SH-SY5Y (cell line): ENCODE results near the gene TLR9.

Experiments
- GATA2 ChIP-seq: IDR thresholded peaks from 2 replicates; pipeline ENCODE4 v1.6.1; 2011; ENCODE audit warnings: mild to moderate bottlenecking, low read depth, low read length
- GATA3 ChIP-seq: IDR thresholded peaks from 2 replicates; pipeline ENCODE4 v1.6.1; 2011; ENCODE audit warnings: low read depth, mild to moderate bottlenecking, low read length, moderate library complexity

The TLR9 gene

DNA sequence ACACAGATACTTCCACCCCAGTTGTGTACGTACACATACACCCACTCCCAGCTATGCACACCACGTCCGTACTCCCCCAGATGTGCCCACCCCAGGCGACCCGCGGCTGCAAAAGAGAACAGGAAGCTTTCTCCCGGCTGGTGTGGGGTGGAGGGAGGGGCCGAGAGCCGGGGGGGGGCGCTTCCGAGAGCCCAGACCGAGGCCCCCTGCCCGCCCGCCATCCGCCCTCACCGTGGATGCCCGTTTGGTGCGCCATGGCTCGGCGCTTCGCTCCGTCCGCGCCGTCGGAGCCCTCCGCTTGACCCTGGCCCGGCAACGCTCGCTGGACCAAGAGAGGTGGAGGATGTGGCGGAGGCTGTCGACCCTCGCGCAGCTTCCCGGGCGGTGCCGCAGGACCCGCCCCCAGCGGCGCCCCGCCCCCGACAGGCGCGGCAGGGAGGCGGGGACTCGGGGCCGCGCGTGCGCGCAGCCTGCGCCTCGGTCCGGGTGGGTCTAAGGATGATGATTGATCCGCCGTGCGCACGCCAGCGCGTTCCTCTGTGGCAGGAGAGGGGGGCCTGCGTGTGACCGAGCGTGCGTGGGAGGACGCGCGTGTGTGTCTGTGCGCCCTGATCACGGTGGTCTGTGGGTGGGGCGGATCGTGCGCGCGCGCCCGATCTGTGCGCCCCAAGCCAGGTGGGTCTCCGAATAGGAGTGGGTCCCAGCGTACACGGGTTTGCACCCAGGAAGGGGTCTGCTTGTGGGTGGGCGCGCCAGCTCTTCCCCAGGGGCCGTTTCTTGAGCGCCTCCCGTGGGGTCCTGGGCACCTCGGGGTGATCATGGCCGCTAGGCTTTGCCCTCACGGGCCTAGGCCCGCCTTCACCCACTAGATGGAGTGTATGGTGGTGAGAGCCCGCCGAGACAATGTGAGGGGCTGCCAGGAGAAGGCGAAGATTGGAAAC is 13.6 kb upstream of the TLR9 start, which contains the start of gene TWF2:
Gene TWF2, minus strand, starts transcription at position 398 of the 941 bp plus-strand sequence. Its CDS starts 142 bp downstream, at position 256.
- TF ChIP-seq GATA2 (no peak), GATA3 (no peak)

DNA sequence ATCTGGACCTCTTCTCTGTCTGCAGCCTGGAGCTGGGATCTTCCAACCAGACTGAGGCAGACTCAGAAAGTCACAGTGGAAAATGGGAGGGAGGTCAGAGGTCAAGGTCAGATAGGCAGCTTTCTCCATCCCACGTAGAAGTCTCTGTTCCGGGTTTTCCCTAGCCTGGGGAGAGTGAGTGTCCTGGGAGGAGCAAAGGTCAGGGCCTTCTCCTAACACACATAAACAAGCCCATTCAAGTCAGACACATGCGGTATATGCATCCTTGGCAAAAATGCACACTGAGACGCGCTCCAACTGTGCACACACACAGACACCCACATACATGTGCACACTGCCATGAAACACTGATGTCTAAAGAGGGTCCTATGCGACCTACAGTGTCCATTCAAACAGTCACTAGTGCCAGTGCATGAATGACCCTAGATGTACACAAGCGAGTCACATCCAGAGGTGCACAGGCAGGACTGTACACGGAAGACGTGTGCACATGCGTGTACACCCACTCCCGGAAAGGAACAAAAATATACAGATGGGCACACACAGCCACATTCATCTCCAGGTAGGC is 12.8 kb upstream of the TLR9 start:
- TF ChIP-seq GATA3, result no peak
- no peak for TF ChIP-seq GATA2

DNA sequence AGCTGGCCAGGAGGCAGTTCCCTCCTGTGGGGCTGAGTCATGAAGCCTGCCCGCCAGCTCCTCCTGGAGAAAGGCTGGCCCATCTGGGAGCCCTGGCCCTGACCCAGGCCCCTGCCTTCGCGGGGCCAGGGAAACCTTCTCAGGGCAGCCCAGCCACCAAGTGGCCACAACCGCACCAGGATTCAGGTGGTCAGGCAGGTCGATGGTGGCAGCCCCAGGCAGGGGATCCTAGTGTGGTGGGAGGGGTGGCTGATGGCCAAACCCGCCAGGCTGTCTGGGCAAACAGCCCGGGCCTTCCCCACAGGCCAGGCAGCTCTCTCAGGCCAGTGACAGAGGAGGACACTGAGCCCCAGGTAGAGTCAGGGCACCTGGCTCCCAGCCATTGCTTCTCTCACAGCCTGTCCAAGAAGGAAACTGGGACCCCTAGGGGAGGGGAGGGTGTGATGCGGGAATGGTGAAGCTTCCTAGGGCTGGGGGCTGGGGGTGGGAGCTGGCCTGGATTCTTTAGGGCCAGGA is 12.3 kb upstream of the TLR9 start:
- TF ChIP-seq GATA3, result no peak
- no peak for TF ChIP-seq GATA2

DNA sequence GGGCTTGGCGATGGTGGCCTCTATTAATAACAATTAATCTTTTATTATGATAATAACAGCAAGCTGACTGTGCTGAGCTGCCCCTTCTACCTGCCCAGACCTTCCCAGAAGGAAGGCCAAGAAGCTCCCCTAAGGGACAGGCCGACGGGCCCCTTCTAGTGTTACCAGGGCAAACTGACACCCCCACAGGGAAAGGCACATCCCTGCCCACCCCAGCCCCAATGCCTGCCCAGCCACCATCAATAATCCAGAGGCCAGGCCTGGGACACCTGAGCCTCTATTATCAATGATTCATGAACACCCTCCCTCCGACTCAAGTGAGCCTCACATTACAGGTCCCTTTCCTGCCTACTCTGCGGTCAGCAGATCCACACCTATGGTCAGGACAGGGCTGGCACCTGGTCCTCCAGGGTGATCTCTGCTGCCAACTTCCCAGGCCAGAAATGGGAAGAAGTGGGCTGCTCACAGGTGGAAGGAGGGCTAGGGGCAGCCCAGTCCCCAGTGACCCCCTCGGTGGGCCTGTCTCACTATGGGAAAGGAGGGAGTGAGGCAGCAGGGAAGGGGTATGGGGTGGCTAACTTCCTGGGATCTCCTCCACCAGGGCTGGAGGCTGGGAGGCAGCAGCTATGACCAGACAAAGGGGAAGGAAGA is 11.7 kb upstream of the TLR9 start:
- TF ChIP-seq GATA3 (no peak), GATA2 (no peak)

DNA sequence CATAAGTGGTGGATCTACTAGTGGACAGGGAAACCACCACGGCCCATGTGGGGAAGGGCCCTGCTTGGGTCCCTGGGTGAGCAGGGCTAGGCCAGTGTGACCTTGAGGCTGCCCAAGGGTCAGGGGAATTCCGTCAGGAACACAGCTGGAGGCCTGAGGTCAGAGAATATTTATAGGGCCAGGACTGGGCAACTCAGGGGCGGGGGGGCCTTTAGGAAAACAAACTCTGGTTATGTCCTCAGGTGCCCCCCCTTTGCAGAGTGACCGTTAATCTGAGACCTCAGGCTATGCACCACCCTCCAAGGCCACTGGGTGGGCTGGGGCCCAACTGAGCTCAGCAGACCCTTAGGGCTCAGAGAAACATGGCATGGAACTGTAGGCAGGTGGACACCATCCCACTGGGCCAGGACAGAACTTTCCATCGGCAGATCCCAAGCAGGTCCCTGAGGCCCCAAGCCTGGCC is 11.0 kb upstream of the TLR9 start:
- TF ChIP-seq GATA2 (no peak), GATA3 (no peak)

GRCh38 chr3:52234516-52235447 is 9.3 kb upstream of the TLR9 start:
- TF ChIP-seq GATA3, result no peak
- TF ChIP-seq GATA2, result no peak

DNA sequence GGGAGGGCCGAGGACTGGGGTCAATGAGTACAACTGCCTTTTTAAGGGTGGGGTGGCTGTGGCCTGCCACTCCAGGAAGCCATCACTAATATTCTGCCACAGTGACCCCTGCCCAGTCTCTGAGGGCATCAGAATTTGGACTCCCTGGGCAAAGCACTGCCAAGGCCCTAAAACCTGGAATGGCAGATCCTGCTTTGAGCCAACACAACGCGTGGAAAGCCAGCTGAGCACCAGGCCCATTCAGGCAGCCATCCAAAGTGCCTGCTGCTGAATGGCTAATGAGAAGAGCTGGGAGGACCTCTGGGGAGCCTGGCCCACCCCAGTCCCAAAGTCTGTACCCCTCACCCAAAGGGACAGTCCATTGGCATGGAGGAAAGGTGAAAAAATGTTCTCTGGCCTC is 8.5 kb upstream of the TLR9 start:
- TF ChIP-seq GATA3 (no peak), GATA2 (no peak)

- no peak for TF ChIP-seq GATA3
- no peak for TF ChIP-seq GATA2
Observed at GRCh38 chr3:52233108-52233591, 7.7 kb upstream of the TLR9 start.

DNA sequence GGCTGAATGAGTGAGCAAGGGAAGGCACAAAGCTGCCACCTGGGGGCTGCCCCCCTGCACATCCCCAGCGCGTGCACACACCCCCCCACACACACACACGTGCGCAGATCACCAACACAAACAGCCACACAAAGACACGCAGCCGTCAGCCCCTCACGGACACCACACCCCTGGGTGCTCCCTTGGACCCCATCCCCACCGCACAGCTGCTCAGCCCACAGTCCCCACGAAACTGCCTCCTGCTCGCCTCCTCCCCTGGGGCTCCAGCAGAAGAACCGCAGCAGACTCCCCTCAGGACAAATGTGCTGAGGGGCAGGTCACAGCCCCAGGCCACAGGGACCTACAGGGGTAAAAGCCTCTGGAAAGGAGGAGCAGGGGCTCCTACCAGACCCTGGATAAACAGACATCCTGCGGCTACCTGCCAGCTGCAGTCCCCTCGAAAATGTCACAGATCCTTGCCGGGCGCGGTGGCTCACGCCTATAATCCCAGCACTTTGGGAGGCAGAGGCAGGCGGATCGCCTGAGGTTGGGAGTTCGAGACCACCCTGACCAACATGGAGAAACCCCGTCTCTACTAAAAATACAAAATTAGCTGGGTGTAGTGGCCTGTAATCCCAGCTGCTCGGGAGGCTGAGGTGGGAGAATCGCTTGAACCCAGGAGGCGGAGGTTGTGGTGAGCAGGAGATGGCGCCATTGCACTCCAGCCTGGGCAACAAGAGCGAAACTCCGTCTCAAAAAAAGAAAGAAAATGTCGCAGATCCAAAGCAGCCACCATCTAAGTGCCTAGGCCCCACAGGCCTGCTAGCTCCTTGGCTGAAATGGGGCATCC is 7.0 kb upstream of the TLR9 start:
- no peak for TF ChIP-seq GATA3
- TF ChIP-seq GATA2, result no peak

- TF ChIP-seq GATA2 (no peak), GATA3 (no peak)
Observed at GRCh38 chr3:52231502-52232278, 6.2 kb upstream of the TLR9 start.

GRCh38 chr3:52230889-52231499 is 5.5 kb upstream of the TLR9 start:
- TF ChIP-seq GATA2, result no peak
- TF ChIP-seq GATA3, result no peak

GRCh38 chr3:52230461-52230860 is 5.0 kb upstream of the TLR9 start:
- TF ChIP-seq GATA3 (no peak), GATA2 (no peak)
